Kidney epithelial cell (primary cell): ENCODE measurements around the gene WSB1. TPM values are rescaled to one million over a fixed set of nuclear protein-coding genes. Genes with fewer than 3 reads are reported as not detected.

Experiments used
- DNase-seq: peaks from one replicate; pipeline ENCODE4 v3.0.0-alpha.2; 2010; ENCODE audit warnings: low read depth
- H3K27me3 ChIP-seq: 2 replicates; pipeline ENCODE4 v1.6.0; 2011; ENCODE audit warnings: low read length; ENCODE audit not compliant: control insufficient read depth, insufficient read depth
- H3K36me3 ChIP-seq: 2 replicates; pipeline ENCODE4 v1.5.1; 2011; ENCODE audit warnings: low read length; ENCODE audit not compliant: control insufficient read depth, insufficient read depth
- H3K4me3 ChIP-seq: 2 replicates; pipeline ENCODE4 v1.5.1; 2011; ENCODE audit warnings: low read depth, mild to moderate bottlenecking, control low read depth, low read length
- total RNA-seq: library from RNA; depleted of rRNA; stranded (reverse); fragments of >200 nt; gene quantifications from 2 replicates; pipeline ENCODE4 v1.2.3, GENCODE V29; 2015
- TF ChIP-seq, protein P1 (sequence below): IDR thresholded peaks from 2 replicates; pipeline ENCODE4 v1.5.1; 2011; ENCODE audit warnings: mild to moderate bottlenecking, moderate library complexity, low read length, control low read depth, inconsistent platforms; ENCODE audit not compliant: insufficient read depth, poor library complexity, severe bottlenecking

WSB1 gene
- total RNA-seq, 1 donor from 2014 or later: 127 TPM

DNA sequence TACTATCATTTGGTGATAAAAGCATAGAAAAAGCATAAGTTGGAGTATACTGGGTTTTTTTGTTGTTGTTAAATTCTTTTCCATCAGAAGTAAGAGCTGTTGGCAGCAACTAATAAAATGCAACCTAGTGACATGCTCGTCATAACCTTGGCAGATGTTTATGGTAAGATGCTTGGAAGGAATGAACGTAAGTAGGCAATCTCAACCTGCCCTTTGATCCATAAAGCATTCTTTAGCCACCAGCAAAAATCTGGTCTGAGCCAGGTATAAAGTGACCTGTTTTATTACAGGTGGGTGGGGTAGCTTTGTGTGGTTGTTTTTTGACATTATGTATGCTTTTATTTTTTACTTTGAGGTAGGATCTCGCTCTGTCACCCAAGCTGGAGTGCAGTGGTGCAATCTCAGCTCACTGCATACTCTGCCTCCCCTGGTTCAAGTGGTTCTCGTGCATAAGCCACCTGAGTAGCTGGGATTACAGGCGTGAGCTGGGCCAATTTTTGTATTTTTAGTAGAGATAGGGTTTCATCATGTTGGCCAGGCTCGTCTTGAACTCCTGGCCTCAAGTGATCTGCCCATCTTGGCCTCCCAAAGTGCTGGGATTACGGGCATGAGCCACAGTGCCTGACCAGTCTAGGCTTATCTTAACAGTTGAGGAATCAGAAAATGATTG is 22.0 kb downstream of the WSB1 start:
- no peaks in the 10 kb centered on the region for H3K27me3 ChIP-seq
- peaks cover 3% of the 10 kb centered on the region for H3K36me3 ChIP-seq
- no peak overlapping the region for H3K4me3 ChIP-seq
- TF ChIP-seq, protein P1, sequence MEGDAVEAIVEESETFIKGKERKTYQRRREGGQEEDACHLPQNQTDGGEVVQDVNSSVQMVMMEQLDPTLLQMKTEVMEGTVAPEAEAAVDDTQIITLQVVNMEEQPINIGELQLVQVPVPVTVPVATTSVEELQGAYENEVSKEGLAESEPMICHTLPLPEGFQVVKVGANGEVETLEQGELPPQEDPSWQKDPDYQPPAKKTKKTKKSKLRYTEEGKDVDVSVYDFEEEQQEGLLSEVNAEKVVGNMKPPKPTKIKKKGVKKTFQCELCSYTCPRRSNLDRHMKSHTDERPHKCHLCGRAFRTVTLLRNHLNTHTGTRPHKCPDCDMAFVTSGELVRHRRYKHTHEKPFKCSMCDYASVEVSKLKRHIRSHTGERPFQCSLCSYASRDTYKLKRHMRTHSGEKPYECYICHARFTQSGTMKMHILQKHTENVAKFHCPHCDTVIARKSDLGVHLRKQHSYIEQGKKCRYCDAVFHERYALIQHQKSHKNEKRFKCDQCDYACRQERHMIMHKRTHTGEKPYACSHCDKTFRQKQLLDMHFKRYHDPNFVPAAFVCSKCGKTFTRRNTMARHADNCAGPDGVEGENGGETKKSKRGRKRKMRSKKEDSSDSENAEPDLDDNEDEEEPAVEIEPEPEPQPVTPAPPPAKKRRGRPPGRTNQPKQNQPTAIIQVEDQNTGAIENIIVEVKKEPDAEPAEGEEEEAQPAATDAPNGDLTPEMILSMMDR: no peak
- no peak for DNase-seq

DNA sequence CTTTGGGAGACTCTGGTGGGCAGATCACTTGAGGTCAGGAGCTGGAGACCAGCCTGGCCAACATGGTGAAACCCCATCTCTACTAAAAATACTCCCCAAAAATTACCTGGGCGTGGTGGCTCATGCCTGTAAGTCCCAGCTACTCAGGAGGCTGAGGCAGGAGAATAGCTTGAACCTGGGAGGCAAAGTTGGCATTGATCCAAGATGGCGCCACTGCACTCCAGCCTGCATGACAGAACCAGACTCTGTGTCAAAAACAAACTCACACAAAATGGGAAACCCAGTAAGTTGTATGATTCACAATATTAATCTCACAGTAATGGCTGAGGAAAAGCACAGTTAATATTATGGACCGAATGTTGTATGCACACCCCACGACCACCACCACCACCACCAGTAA is 24.3 kb downstream of the WSB1 start:
- H3K27me3 ChIP-seq: no peaks in the 10 kb centered on the region
- no peak for DNase-seq
- H3K36me3 ChIP-seq: no peaks in the 10 kb centered on the region
- H3K4me3 ChIP-seq: no peak overlapping the region
- TF ChIP-seq, protein P1: no peak

DNA sequence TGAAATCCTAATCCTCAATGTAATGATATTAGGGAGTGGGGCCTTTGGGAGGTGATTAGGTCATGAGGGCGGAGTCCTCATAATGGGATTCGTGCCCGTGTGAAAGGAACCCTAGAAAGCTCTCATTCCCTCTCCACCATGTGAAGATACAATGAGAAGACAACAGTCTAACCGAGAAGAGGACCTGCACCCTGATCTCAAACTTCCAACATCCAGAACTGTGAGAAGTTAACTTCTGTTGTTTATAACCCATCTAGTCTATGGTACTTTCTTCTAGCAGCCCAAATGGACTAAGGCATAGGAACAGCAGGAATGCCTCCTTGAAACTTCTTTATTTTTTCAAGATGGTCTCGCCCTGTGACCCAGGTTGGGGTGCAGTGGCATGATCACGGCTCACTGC is 24.7 kb downstream of the WSB1 start:
- Histone ChIP-seq H3K27me3 (no peaks in the 10 kb centered on the region), H3K4me3 (no peak overlapping the region), H3K36me3 (no peaks in the 10 kb centered on the region)
- TF ChIP-seq, protein P1: no peak
- no peak for DNase-seq

DNA sequence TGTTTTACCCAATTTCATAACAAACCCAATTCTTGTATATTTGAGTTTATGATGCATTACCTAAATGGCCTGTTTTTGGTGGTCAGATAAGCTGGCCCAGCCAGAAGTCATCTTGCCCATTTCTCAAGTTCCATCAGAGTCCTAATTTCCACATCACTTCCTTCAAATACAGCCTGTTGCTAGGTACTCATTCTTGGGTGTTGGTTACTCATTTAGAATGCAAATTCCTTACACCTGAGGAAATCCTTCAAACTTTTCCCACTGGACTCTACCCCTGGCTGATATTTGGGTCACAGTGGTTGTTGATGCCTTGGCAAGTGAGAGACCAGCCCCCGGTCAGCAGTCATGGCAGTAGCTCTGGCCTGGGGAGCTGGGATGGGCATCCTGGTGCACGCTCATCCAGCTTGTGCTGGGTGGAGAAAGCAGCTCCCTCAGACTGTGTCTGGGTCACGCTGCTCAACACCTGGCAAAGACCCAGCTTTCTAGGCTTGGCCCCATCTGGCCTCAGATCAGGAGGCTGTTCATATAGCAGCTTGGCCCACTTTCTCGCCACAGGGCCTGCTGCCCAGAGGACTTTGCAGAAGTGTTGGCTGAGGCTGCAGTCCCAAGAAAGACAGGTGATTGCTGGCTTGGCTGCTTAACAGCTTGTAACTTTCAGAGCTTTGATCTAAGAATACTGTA is 25.8 kb downstream of the WSB1 start:
- no peak for DNase-seq
- TF ChIP-seq, protein P1: no peak
- no peak overlapping the region for H3K4me3 ChIP-seq
- no peaks in the 10 kb centered on the region for H3K36me3 ChIP-seq
- H3K27me3 ChIP-seq: no peaks in the 10 kb centered on the region

DNA sequence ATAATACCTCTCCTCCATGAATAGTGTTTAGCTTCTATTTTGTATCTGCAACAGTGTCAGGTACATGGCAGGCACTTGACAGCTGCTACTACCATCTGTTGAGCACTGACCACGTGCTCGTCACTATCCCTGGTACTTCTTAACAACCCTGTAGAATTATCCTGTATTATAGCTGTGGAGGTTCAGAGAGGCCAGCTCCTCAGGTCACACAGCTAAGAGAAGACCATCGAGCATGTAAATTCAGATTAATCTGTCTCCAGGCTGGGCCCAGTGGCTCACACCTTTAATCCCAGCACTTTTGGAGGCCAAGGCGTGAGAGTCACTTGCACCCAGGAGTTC is 26.3 kb downstream of the WSB1 start:
- DNase-seq: no peak
- H3K36me3 ChIP-seq: no peaks in the 10 kb centered on the region
- TF ChIP-seq, protein P1: no peak
- no peaks in the 10 kb centered on the region for H3K27me3 ChIP-seq
- H3K4me3 ChIP-seq: no peak overlapping the region

DNA sequence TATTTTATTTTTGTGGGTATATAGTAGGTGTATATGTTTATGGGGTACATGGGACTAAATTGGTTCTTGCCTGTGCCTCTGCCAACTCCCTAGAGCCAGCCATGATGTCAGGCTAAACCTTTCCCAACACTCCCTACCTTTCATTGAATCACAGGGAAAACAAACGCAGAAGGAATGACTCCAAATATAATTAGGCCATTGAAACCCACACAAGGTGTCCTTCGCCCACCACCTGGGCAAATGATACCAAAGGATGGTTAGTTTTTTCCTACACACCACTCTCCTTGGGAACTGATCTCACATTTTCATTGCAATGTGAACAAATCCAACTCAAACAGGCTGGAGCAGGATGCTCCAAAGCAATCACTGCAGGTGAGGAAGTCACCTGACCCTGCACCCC is 27.5 kb downstream of the WSB1 start:
- no peak overlapping the region for H3K4me3 ChIP-seq
- DNase-seq: no peak
- no peaks in the 10 kb centered on the region for H3K36me3 ChIP-seq
- H3K27me3 ChIP-seq: no peaks in the 10 kb centered on the region
- TF ChIP-seq, protein P1: no peak
